Left renal cortex interstitium (tissue), 4 donors: ENCODE data around the gene NOCT. TPM values are rescaled to one million over a fixed set of nuclear protein-coding genes. Genes with fewer than 3 reads are reported as not detected.
"Not testable (repeated sequence)": the region's sequence is repeated elsewhere in the genome, so short reads cannot be mapped to it uniquely, and the experiment has no call there.

Source experiments
- DNase-seq, 4 donors: peaks; one replicate each; pipeline ENCODE4 v3.0.0-alpha.2; 2013; ENCODE audit warnings: low read depth in 4 of 4, low spot score in 2 of 4, missing footprints in 1 of 4
- polyA plus RNA-seq, 4 donors: library from polyadenylated mRNA; unstranded; fragments of 120-200 nt; gene quantifications; one replicate each; pipeline ENCODE4 v1.2.1, GENCODE V29; 2013; ENCODE audit not compliant: insufficient read length in 4 of 4

The NOCT gene
- polyA plus RNA-seq: 1 to 10 TPM; 5.2 to 8.4 (median 6.8) TPM

- peak; percentile 78 to 87 (median 80) for DNase-seq
Observed at GRCh38 chr4:139015269-139015947, at the start of gene NOCT. Gene NOCT, plus strand, starts transcription at chr4:139015781. Its CDS starts 201 bp downstream, at chr4:139015982.

- DNase-seq: no peak
Observed at GRCh38 chr4:138967313-138967712, 48.3 kb upstream of the NOCT start.

GRCh38 chr4:138972956-138973801 lies 42.4 kb upstream of the NOCT start:
- no peak for DNase-seq

GRCh38 chr4:138975225-138975624 lies 40.4 kb upstream of the NOCT start:
- no peak for DNase-seq

- no peak for DNase-seq
Observed at GRCh38 chr4:138976526-138976925, 39.1 kb upstream of the NOCT start.

- DNase-seq: no peak
Observed at GRCh38 chr4:138977524-138977923, 38.1 kb upstream of the NOCT start.

- no peak for DNase-seq
Observed at GRCh38 chr4:138978028-138978585, 37.5 kb upstream of the NOCT start.

GRCh38 chr4:138978600-138978999 lies 37.0 kb upstream of the NOCT start:
- DNase-seq: no peak

- no peak for DNase-seq
Observed at GRCh38 chr4:138979742-138980141, 35.8 kb upstream of the NOCT start.

GRCh38 chr4:138981930-138982390 lies 33.6 kb upstream of the NOCT start:
- DNase-seq: no peak

GRCh38 chr4:138982754-138983153 lies 32.8 kb upstream of the NOCT start:
- no peak for DNase-seq

GRCh38 chr4:138983690-138984089 lies 31.9 kb upstream of the NOCT start:
- DNase-seq: no peak

GRCh38 chr4:138984647-138985046 lies 30.9 kb upstream of the NOCT start:
- no peak for DNase-seq

GRCh38 chr4:138992676-138993075 lies 22.9 kb upstream of the NOCT start:
- DNase-seq: no peak

GRCh38 chr4:138996090-138996489 lies 19.5 kb upstream of the NOCT start:
- DNase-seq: no peak

GRCh38 chr4:138999666-139000065 lies 15.9 kb upstream of the NOCT start:
- DNase-seq: no peak

GRCh38 chr4:139000134-139000533 lies 15.4 kb upstream of the NOCT start:
- not testable (repeated sequence) for DNase-seq

- DNase-seq: not testable (repeated sequence)
Observed at GRCh38 chr4:139001430-139001829, 14.2 kb upstream of the NOCT start.

- not testable (repeated sequence) for DNase-seq
Observed at GRCh38 chr4:139003668-139004067, 11.9 kb upstream of the NOCT start.

- DNase-seq: no peak
Observed at GRCh38 chr4:139005774-139006173, 9.8 kb upstream of the NOCT start.

- DNase-seq: no peak
Observed at GRCh38 chr4:139007640-139008039, 7.9 kb upstream of the NOCT start.
